GM23338 (cell line): Measurements from ENCODE around the gene CD34.

Experiments used
- EZH2 ChIP-seq: fragments of 200-600 bp; sonication (generic); IDR thresholded peaks from one replicate; pipeline ENCODE4 v1.8.0; 2017; ENCODE audit warnings: antibody characterized with exemption, mild to moderate bottlenecking, low read depth; ENCODE audit not compliant: unreplicated experiment
- POLR2AphosphoS5 ChIP-seq: IDR thresholded peaks from 2 replicates; pipeline ENCODE4 v1.6.1; 2016; ENCODE audit warnings: antibody characterized with exemption, low read depth
- TF ChIP-seq, protein P1 (sequence below), 2 experiments: fragments of 200-600 bp in 1 of 2; sonication (generic) in 1 of 2; conservative IDR thresholded peaks; 2 replicates each; pipeline versions ENCODE4 v1.5.1 to v1.6.1; 2016 to 2017; ENCODE audit warnings: antibody characterized with exemption in 2 of 2, low read depth in 2 of 2, mild to moderate bottlenecking in 2 of 2, moderate library complexity in 1 of 2

DNA sequence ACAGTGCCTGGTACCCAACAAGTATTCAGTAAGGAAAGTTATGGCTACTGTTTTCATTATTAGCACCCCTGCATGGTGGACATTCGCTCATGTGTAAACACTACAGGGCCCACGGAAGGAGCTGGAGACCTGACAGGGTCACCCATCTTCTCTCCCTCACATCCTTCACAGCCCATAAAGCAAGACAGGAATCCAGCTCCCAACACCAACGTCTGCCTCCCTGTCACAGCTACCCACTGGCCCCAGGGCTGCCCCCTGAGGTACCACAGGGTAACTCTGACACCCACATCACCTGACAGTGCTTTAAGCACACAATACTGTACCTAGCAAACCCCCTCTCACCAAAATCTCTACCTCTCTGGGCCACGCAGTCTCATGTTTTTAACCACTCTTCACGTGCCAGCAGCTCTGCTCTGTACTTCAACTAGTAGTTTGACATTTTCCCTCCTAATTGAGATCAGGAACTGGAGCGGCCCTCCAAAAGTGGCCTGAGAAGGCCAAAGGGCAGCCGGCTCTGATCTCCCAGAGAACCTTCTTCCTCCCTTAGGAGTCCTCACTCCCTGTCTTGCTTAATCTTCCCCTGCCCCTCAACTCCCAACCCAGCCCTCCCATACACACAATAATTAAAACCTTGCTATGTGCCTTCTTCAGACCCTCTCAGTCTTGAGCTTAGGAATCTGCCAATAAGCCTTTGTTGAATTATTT is 76.8 kb downstream of the CD34 start:
- TF ChIP-seq, protein P1, sequence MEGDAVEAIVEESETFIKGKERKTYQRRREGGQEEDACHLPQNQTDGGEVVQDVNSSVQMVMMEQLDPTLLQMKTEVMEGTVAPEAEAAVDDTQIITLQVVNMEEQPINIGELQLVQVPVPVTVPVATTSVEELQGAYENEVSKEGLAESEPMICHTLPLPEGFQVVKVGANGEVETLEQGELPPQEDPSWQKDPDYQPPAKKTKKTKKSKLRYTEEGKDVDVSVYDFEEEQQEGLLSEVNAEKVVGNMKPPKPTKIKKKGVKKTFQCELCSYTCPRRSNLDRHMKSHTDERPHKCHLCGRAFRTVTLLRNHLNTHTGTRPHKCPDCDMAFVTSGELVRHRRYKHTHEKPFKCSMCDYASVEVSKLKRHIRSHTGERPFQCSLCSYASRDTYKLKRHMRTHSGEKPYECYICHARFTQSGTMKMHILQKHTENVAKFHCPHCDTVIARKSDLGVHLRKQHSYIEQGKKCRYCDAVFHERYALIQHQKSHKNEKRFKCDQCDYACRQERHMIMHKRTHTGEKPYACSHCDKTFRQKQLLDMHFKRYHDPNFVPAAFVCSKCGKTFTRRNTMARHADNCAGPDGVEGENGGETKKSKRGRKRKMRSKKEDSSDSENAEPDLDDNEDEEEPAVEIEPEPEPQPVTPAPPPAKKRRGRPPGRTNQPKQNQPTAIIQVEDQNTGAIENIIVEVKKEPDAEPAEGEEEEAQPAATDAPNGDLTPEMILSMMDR (conservative IDR thresholded peaks at IDR 0.05; ENCODE audit: low read depth in 2 of 2) = no peak
- TF ChIP-seq EZH2 (no peak), POLR2AphosphoS5 (no peak)
